A673 (cell line): Measurements from ENCODE around the gene SERPINA4.

ENCODE experiments used
- EZH2 ChIP-seq: fragments of 200-600 bp; sonication (generic); IDR thresholded peaks from 2 replicates; pipeline ENCODE4 v1.6.1; 2017; ENCODE audit warnings: borderline replicate concordance, low read depth, mild to moderate bottlenecking, mixed read lengths, antibody characterized with exemption, low read length; ENCODE audit not compliant: poor library complexity, severe bottlenecking
- TF ChIP-seq, protein P1 (sequence below): fragments of 300-800, 200-600 bp; sonication (generic); conservative IDR thresholded peaks from 2 replicates; pipeline ENCODE4 v1.5.1; 2017; ENCODE audit warnings: low read depth, mild to moderate bottlenecking, antibody characterized with exemption, low read length, moderate library complexity, mixed read lengths

DNA sequence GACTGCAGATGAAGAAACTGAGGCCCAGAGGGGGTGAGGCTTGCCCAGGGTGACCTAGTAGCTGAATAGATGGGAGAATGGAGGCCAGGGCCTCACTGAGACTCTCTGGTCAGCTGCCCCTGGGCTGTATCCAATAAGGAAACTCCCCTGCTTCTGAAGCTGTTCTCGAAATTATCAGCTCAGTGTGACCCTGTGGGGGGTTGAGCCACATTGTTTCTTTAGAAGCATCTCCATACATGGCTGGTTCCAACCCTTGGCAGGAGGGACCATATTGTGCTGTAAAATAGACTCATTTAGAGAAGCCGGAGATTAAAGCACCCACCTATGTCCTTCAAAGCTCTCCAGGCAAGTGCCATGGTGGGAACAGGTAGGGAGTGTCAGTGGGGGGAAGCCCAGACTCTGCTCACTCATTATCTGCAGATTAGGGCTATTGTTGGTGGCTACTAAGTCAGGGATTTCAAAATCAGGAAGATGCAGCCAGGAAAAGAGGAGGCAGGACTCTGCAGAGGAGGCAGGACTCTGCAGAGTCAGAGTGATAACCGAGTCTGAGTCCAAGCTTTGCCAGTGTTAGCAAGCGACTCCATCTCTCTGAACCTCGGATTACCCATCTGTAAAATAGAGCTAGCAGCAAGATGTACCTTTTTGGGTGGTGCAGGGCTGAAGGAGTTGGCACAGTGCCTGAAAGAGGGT lies 23.5 kb downstream of the SERPINA4 start:
- TF ChIP-seq, protein P1, sequence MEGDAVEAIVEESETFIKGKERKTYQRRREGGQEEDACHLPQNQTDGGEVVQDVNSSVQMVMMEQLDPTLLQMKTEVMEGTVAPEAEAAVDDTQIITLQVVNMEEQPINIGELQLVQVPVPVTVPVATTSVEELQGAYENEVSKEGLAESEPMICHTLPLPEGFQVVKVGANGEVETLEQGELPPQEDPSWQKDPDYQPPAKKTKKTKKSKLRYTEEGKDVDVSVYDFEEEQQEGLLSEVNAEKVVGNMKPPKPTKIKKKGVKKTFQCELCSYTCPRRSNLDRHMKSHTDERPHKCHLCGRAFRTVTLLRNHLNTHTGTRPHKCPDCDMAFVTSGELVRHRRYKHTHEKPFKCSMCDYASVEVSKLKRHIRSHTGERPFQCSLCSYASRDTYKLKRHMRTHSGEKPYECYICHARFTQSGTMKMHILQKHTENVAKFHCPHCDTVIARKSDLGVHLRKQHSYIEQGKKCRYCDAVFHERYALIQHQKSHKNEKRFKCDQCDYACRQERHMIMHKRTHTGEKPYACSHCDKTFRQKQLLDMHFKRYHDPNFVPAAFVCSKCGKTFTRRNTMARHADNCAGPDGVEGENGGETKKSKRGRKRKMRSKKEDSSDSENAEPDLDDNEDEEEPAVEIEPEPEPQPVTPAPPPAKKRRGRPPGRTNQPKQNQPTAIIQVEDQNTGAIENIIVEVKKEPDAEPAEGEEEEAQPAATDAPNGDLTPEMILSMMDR = no peak
- TF ChIP-seq EZH2 = no peak
